SK-N-MC (cell line): ENCODE measurements around the gene SCNN1A.

ENCODE experiments used
- EZH2 ChIP-seq: fragments of 200-600 bp; sonication (generic); IDR thresholded peaks from one replicate; pipeline ENCODE4 v1.6.1; 2017; ENCODE audit warnings: antibody characterized with exemption
- POLR2AphosphoS5 ChIP-seq: IDR thresholded peaks from 2 replicates; pipeline ENCODE4 v1.6.1; 2012; ENCODE audit warnings: mild to moderate bottlenecking, low read depth, low read length, borderline replicate concordance

GRCh38 chr12:6420364-6420763, 45.0 kb upstream of the SCNN1A start:
- TF ChIP-seq POLR2AphosphoS5 (no peak), EZH2 (no peak)
